GM23338 (cell line): ENCODE measurements around the gene GPR37. TPM values are rescaled to one million over a fixed set of nuclear protein-coding genes. Genes with fewer than 3 reads are reported as not detected.

Experiments used
- ATAC-seq: fragments of 200-7000 bp; cut with Tn5 transposase; 3 replicates; pipeline ENCODE4 v1.9.1; 2020
- DNase-seq: peaks from one replicate; pipeline ENCODE4 v3.0.0-alpha.2; 2015; ENCODE audit warnings: low spot score
- H2AFZ ChIP-seq: fragments of 200-600 bp; sonication (generic); 2 replicates; pipeline ENCODE4 v1.8.0; 2016; ENCODE audit warnings: antibody characterized with exemption, mild to moderate bottlenecking, moderate library complexity
- H3F3A ChIP-seq: fragments of 200-600 bp; sonication (generic); replicated peaks from 2 replicates; pipeline ENCODE4 v1.8.0; 2017; ENCODE audit warnings: antibody characterized with exemption, mixed run types, low read depth
- H3K27ac ChIP-seq: fragments of 200-600 bp; sonication (generic); 2 replicates; pipeline ENCODE4 v1.6.1; 2016; ENCODE audit warnings: low read depth
- H3K27me3 ChIP-seq: fragments of 200-600 bp; sonication (generic); 2 replicates; pipeline ENCODE4 v1.8.0; 2016; ENCODE audit warnings: mild to moderate bottlenecking, mixed run types, moderate library complexity; ENCODE audit not compliant: insufficient read depth
- H3K36me3 ChIP-seq: fragments of 200-600 bp; sonication (generic); 2 replicates; pipeline ENCODE4 v1.8.0; 2016; ENCODE audit warnings: mild to moderate bottlenecking; ENCODE audit not compliant: insufficient read depth
- H3K4me1 ChIP-seq: fragments of 200-600 bp; sonication (generic); 2 replicates; pipeline ENCODE4 v1.8.0; 2016; ENCODE audit warnings: mild to moderate bottlenecking, moderate library complexity; ENCODE audit not compliant: insufficient read depth
- H3K4me2 ChIP-seq: fragments of 200-600 bp; sonication (generic); 2 replicates; pipeline ENCODE4 v1.7.1; 2017; ENCODE audit warnings: mixed run types
- H3K4me3 ChIP-seq: fragments of 200-600 bp; sonication (generic); 2 replicates; pipeline ENCODE4 v1.6.1; 2016; ENCODE audit warnings: mixed run types
- H3K79me2 ChIP-seq: fragments of 200-600 bp; sonication (generic); replicated peaks from 2 replicates; pipeline ENCODE4 v1.8.0; 2017; ENCODE audit warnings: mild to moderate bottlenecking; ENCODE audit not compliant: insufficient read depth
- H3K9me2 ChIP-seq: fragments of 200-600 bp; sonication (generic); 2 replicates; pipeline ENCODE4 v1.8.0; 2017; ENCODE audit not compliant: insufficient read depth
- H4K20me1 ChIP-seq: fragments of 200-600 bp; sonication (generic); replicated peaks from 2 replicates; pipeline ENCODE4 v1.8.0; 2017; ENCODE audit warnings: mild to moderate bottlenecking; ENCODE audit not compliant: insufficient read depth
- H3K27ac Mint-ChIP-seq: 2 replicates; pipeline ENCODE4 v1.8.0; 2020; ENCODE audit warnings: inconsistent platforms, mild to moderate bottlenecking, moderate library complexity, mixed read lengths
- H3K27me3 Mint-ChIP-seq: 3 replicates; pipeline ENCODE4 v1.8.0; 2022; ENCODE audit warnings: low read depth, mild to moderate bottlenecking, moderate library complexity, mixed read lengths, inconsistent platforms; ENCODE audit not compliant: insufficient read depth, poor library complexity
- H3K36me3 Mint-ChIP-seq: 3 replicates; pipeline ENCODE4 v1.8.0; 2021; ENCODE audit warnings: low read depth, mild to moderate bottlenecking, inconsistent platforms, moderate library complexity, mixed read lengths
- H3K4me1 Mint-ChIP-seq: 3 replicates; pipeline ENCODE4 v1.8.0; 2020; ENCODE audit warnings: mild to moderate bottlenecking, inconsistent platforms, mixed read lengths
- H3K4me3 Mint-ChIP-seq: 3 replicates; pipeline ENCODE4 v1.8.0; 2021; ENCODE audit warnings: moderate library complexity, mild to moderate bottlenecking, inconsistent platforms, mixed read lengths
- H3K9me3 Mint-ChIP-seq: 3 replicates; pipeline ENCODE4 v1.8.0; 2020; ENCODE audit warnings: moderate library complexity, mild to moderate bottlenecking, inconsistent platforms, mixed read lengths
- CREB1 ChIP-seq: fragments of 250-450 bp; sonication (Bioruptor Pico); IDR thresholded peaks from 2 replicates; pipeline ENCODE4 v1.5.0; 2020; ENCODE audit warnings: low read depth, mild to moderate bottlenecking, moderate library complexity
- CTCF ChIP-seq, 2 experiments: fragments of 200-600 bp in 1 of 2; sonication (generic) in 1 of 2; conservative IDR thresholded peaks; 2 replicates each; pipeline versions ENCODE4 v1.5.1 to v1.6.1; 2016 to 2017; ENCODE audit warnings: antibody characterized with exemption in 2 of 2, low read depth in 2 of 2, mild to moderate bottlenecking in 2 of 2, moderate library complexity in 1 of 2
- ETS1 ChIP-seq: IDR thresholded peaks from 2 replicates; pipeline ENCODE4 v1.6.1; 2016; ENCODE audit warnings: antibody characterized with exemption
- EZH2 ChIP-seq: fragments of 200-600 bp; sonication (generic); IDR thresholded peaks from one replicate; pipeline ENCODE4 v1.8.0; 2017; ENCODE audit warnings: antibody characterized with exemption, mild to moderate bottlenecking, low read depth; ENCODE audit not compliant: unreplicated experiment
- EZH2phosphoT487 ChIP-seq: fragments of 200-600 bp; sonication (generic); IDR thresholded peaks from one replicate; pipeline ENCODE4 v1.8.1; 2018; ENCODE audit warnings: antibody characterized with exemption; ENCODE audit not compliant: unreplicated experiment
- JUNB ChIP-seq: IDR thresholded peaks from one replicate; pipeline ENCODE4 v1.6.1; 2016; ENCODE audit warnings: antibody characterized with exemption; ENCODE audit not compliant: unreplicated experiment
- NANOG ChIP-seq: IDR thresholded peaks from 2 replicates; pipeline ENCODE4 v1.6.1; 2016; ENCODE audit warnings: antibody characterized with exemption, borderline replicate concordance
- POLR2AphosphoS5 ChIP-seq: IDR thresholded peaks from 2 replicates; pipeline ENCODE4 v1.6.1; 2016; ENCODE audit warnings: antibody characterized with exemption, low read depth
- STAT1 ChIP-seq: IDR thresholded peaks from one replicate; pipeline ENCODE4 v1.6.1; 2016; ENCODE audit warnings: antibody characterized with exemption; ENCODE audit not compliant: unreplicated experiment
- ZNF114 ChIP-seq: fragments of 250-450 bp; sonication (Bioruptor Pico); IDR thresholded peaks from 2 replicates; pipeline ENCODE4 v1.5.0; 2020; ENCODE audit warnings: mild to moderate bottlenecking, moderate library complexity
- ZNF331 ChIP-seq: fragments of 250-450 bp; sonication (Bioruptor Pico); IDR thresholded peaks from 2 replicates; pipeline ENCODE4 v1.5.0; 2020; ENCODE audit warnings: low read depth, mild to moderate bottlenecking, moderate library complexity
- polyA plus RNA-seq: library from polyadenylated mRNA; unstranded; fragments of >200 nt; fragmentation: Nextera tagmentation; extraction: Ambion mirVana; gene quantifications from 2 replicates; pipeline ENCODE4 v1.2.1, GENCODE V29; 2016
- total RNA-seq: library from RNA; depleted of rRNA; stranded (reverse); fragments of >200 nt; shearing (Covaris generic); gene quantifications from 2 replicates; pipeline ENCODE4 v1.2.3, GENCODE V29; 2014
- TF ChIP-seq, protein P1 (sequence below): fragments of 250-450 bp; sonication (Bioruptor Pico); IDR thresholded peaks from 2 replicates; pipeline ENCODE4 v1.5.0; 2020; ENCODE audit warnings: mild to moderate bottlenecking, moderate library complexity
- TF ChIP-seq, protein P2 (sequence below): IDR thresholded peaks from one replicate; pipeline ENCODE4 v1.6.1; 2018; ENCODE audit warnings: antibody characterized with exemption; ENCODE audit not compliant: unreplicated experiment

The GPR37 gene
- total and polyA plus RNA-seq, 2 experiments from 2014 or later, result 3.9 to 8.5 TPM

GRCh38 chr7:124792002-124792401 is 26.4 kb upstream of the GPR37 start (continued):
- TF ChIP-seq STAT1 (no peak), ZNF114 (CRISPR knock-in tag) (no peak), NANOG (no peak)

DNA sequence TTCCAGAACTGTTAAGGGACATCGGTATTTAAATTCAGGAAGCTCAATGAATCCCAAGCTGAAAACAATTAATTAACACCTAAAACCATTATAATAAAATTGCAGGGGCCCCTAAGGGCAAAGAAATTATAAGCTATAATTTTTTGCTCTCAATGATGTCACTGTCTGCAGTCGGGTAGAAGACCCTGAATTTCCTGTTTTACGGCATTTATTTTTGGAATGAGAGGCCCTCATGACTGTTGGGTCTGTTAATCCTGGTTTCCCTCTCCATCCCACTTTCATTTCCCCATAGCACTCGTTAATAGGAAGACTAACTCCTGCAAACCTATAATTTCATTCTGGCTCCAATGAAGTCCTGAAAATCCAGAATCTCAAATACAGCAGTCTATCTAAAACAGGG is 25.8 kb upstream of the GPR37 start:
- TF ChIP-seq NANOG (no peak), EZH2 (no peak), CREB1 (CRISPR knock-in tag) (no peak), STAT1 (no peak), POLR2AphosphoS5 (no peak), JUNB (no peak), ZNF331 (CRISPR knock-in tag) (no peak), ETS1 (no peak), CTCF (conservative IDR thresholded peaks at IDR 0.05; ENCODE audit: low read depth in 2 of 2) (no peak), ZNF114 (CRISPR knock-in tag) (no peak), EZH2phosphoT487 (no peak)
- TF ChIP-seq, protein P1, sequence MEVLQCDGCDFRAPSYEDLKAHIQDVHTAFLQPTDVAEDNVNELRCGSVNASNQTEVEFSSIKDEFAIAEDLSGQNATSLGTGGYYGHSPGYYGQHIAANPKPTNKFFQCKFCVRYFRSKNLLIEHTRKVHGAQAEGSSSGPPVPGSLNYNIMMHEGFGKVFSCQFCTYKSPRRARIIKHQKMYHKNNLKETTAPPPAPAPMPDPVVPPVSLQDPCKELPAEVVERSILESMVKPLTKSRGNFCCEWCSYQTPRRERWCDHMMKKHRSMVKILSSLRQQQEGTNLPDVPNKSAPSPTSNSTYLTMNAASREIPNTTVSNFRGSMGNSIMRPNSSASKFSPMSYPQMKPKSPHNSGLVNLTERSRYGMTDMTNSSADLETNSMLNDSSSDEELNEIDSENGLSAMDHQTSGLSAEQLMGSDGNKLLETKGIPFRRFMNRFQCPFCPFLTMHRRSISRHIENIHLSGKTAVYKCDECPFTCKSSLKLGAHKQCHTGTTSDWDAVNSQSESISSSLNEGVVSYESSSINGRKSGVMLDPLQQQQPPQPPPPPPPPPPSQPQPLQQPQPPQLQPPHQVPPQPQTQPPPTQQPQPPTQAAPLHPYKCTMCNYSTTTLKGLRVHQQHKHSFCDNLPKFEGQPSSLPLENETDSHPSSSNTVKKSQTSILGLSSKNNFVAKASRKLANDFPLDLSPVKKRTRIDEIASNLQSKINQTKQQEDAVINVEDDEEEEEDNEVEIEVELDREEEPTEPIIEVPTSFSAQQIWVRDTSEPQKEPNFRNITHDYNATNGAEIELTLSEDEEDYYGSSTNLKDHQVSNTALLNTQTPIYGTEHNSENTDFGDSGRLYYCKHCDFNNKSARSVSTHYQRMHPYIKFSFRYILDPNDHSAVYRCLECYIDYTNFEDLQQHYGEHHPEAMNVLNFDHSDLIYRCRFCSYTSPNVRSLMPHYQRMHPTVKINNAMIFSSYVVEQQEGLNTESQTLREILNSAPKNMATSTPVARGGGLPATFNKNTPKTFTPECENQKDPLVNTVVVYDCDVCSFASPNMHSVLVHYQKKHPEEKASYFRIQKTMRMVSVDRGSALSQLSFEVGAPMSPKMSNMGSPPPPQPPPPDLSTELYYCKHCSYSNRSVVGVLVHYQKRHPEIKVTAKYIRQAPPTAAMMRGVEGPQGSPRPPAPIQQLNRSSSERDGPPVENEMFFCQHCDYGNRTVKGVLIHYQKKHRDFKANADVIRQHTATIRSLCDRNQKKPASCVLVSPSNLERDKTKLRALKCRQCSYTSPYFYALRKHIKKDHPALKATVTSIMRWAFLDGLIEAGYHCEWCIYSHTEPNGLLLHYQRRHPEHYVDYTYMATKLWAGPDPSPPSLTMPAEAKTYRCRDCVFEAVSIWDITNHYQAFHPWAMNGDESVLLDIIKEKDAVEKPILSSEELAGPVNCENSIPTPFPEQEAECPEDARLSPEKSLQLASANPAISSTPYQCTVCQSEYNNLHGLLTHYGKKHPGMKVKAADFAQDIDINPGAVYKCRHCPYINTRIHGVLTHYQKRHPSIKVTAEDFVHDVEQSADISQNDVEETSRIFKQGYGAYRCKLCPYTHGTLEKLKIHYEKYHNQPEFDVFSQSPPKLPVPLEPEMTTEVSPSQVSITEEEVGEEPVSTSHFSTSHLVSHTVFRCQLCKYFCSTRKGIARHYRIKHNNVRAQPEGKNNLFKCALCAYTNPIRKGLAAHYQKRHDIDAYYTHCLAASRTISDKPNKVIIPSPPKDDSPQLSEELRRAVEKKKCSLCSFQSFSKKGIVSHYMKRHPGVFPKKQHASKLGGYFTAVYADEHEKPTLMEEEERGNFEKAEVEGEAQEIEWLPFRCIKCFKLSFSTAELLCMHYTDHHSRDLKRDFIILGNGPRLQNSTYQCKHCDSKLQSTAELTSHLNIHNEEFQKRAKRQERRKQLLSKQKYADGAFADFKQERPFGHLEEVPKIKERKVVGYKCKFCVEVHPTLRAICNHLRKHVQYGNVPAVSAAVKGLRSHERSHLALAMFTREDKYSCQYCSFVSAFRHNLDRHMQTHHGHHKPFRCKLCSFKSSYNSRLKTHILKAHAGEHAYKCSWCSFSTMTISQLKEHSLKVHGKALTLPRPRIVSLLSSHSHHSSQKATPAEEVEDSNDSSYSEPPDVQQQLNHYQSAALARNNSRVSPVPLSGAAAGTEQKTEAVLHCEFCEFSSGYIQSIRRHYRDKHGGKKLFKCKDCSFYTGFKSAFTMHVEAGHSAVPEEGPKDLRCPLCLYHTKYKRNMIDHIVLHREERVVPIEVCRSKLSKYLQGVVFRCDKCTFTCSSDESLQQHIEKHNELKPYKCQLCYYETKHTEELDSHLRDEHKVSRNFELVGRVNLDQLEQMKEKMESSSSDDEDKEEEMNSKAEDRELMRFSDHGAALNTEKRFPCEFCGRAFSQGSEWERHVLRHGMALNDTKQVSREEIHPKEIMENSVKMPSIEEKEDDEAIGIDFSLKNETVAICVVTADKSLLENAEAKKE, result no peak
- TF ChIP-seq, protein P2, sequence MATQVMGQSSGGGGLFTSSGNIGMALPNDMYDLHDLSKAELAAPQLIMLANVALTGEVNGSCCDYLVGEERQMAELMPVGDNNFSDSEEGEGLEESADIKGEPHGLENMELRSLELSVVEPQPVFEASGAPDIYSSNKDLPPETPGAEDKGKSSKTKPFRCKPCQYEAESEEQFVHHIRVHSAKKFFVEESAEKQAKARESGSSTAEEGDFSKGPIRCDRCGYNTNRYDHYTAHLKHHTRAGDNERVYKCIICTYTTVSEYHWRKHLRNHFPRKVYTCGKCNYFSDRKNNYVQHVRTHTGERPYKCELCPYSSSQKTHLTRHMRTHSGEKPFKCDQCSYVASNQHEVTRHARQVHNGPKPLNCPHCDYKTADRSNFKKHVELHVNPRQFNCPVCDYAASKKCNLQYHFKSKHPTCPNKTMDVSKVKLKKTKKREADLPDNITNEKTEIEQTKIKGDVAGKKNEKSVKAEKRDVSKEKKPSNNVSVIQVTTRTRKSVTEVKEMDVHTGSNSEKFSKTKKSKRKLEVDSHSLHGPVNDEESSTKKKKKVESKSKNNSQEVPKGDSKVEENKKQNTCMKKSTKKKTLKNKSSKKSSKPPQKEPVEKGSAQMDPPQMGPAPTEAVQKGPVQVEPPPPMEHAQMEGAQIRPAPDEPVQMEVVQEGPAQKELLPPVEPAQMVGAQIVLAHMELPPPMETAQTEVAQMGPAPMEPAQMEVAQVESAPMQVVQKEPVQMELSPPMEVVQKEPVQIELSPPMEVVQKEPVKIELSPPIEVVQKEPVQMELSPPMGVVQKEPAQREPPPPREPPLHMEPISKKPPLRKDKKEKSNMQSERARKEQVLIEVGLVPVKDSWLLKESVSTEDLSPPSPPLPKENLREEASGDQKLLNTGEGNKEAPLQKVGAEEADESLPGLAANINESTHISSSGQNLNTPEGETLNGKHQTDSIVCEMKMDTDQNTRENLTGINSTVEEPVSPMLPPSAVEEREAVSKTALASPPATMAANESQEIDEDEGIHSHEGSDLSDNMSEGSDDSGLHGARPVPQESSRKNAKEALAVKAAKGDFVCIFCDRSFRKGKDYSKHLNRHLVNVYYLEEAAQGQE, result no peak
- DNase-seq (no peak), ATAC-seq (no peak)
- Histone ChIP-seq H3K36me3 (no peaks in the 10 kb centered on the region), H3K4me2 (no peak overlapping the region), H3K27me3 (no peaks in the 10 kb centered on the region), H3F3A (no peaks in the 10 kb centered on the region), H3K9me2 (no peaks in the 10 kb centered on the region), H3K27ac (no peak overlapping the region), H3K79me2 (no peaks in the 10 kb centered on the region), H3K4me3 (no peak overlapping the region), H3K4me1 (no peaks in the 10 kb centered on the region), H4K20me1 (no peaks in the 10 kb centered on the region), H2AFZ (no peak overlapping the region)
- Mint-ChIP-seq H3K4me3 (no peak overlapping the region), H3K36me3 (no peaks in the 10 kb centered on the region), H3K27me3 (no peaks in the 10 kb centered on the region), H3K9me3 (no peaks in the 10 kb centered on the region; the same call in 2 of the 3 replicates), H3K4me1 (peaks cover 16% of the 10 kb centered on the region; the same call in 2 of the 3 replicates), H3K27ac (no peak overlapping the region)
